ENCODE measurements around the gene DPYD.

GRCh38 chr1:97144527-97144926 lies 776.3 kb downstream of the DPYD start:
- TF ChIP-seq, protein P1, sequence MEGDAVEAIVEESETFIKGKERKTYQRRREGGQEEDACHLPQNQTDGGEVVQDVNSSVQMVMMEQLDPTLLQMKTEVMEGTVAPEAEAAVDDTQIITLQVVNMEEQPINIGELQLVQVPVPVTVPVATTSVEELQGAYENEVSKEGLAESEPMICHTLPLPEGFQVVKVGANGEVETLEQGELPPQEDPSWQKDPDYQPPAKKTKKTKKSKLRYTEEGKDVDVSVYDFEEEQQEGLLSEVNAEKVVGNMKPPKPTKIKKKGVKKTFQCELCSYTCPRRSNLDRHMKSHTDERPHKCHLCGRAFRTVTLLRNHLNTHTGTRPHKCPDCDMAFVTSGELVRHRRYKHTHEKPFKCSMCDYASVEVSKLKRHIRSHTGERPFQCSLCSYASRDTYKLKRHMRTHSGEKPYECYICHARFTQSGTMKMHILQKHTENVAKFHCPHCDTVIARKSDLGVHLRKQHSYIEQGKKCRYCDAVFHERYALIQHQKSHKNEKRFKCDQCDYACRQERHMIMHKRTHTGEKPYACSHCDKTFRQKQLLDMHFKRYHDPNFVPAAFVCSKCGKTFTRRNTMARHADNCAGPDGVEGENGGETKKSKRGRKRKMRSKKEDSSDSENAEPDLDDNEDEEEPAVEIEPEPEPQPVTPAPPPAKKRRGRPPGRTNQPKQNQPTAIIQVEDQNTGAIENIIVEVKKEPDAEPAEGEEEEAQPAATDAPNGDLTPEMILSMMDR (IDR thresholded peaks at IDR 0.05) = no peak
- TF ChIP-seq POLR2A (IDR thresholded peaks at IDR 0.05) (no peak), EP300 (IDR thresholded peaks at IDR 0.05) (no peak)

Data from sigmoid colon (tissue), 4 donors.